Measurements from ENCODE around the gene SRSF9. TPM values are rescaled to one million over a fixed set of nuclear protein-coding genes. Genes with fewer than 3 reads are reported as not detected.

The SRSF9 gene
- total RNA-seq, 1 experiment from 2014 or later, result 302 TPM

DNA sequence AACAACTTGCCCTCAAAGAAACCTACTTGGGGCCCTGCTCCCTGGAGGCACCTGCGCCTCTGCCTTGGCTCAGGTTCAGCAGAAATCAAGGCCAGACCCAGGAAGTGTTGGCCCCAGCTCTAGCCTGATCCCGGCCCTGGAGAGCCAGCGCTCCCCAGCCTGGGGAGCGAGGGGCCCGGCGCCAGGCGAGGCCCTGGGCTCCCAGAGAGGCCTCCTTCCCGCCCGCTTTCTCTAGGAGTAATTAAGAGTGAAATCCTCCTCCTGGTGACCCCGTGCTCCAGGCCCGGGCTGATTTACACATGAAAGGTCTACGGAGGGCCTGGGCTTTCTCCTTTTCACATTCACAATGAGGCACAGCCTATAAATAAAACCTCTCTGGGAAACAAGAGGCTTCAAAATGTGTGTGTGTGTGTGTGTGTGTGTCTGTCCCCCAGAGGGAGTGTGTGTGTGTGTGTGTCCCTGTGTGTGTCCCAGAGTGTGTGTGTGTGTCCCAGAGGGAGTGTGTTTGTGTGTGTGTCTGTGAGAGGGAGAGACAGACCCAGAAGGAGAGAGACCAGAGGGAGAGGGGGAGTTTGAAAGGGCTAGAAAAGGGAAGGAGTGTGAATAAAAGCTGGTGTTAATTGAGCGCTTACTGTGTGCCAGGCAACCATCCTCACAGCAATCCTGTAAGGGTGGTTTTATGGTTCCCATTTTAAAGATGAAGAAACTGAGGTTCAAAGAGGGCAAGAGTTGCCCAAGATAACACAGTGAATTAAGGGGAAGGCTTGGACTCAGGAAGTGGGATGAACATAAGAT is 55.5 kb downstream of the SRSF9 start:
- peaks cover 24 to 26% of the 10 kb centered on the region in 2 experiments for H3K4me1 Mint-ChIP-seq
- H4K20me1 ChIP-seq (ENCODE audit: control insufficient read depth, insufficient read depth, insufficient read length), result no peaks in the 10 kb centered on the region
- no peak overlapping the region for H3K9ac ChIP-seq (ENCODE audit: extremely low read depth, insufficient read length, low read length)
- H2AK5ac ChIP-seq (ENCODE audit: insufficient read length, low read length), result no peak overlapping the region
- no peaks in the 10 kb centered on the region for H3K27me3 ChIP-seq (ENCODE audit: insufficient read depth, low read length)
- H2BK20ac ChIP-seq (ENCODE audit: low read depth, low read length, poor library complexity, severe bottlenecking), result no peak overlapping the region
- H3K18ac ChIP-seq (ENCODE audit: insufficient read length, low read depth, low read length), result peak overlapping the region; percentile 63
- H3K9me3 ChIP-seq (ENCODE audit: control insufficient read depth, low read depth, low read length), result no peaks in the 10 kb centered on the region
- H3T11ph ChIP-seq (ENCODE audit: low read length), result no peak overlapping the region
- H3K4me1 ChIP-seq (ENCODE audit: insufficient read depth, low read length), result no peaks in the 10 kb centered on the region
- H4K8ac ChIP-seq (replicated peaks; ENCODE audit: insufficient read length, low read depth, low read length), result no peak overlapping the region
- no peak overlapping the region for H3K4ac ChIP-seq (ENCODE audit: low read depth, low read length)
- no CpG with 5 or more reads among the region's 13 CpGs for WGBS (ENCODE audit: extremely low coverage, insufficient read length, low lambda C conversion rate)
- H3K79me1 ChIP-seq (ENCODE audit: insufficient read depth, low read depth, low read length, poor library complexity, severe bottlenecking), result no peaks in the 10 kb centered on the region
- no peaks in the 10 kb centered on the region; a peak in 1 of 5 replicates for H3K9me3 Mint-ChIP-seq
- H3K79me2 ChIP-seq (ENCODE audit: insufficient read depth, low read length), result no peaks in the 10 kb centered on the region
- DNase-seq, result peak; percentile 96
- no peaks in the 10 kb centered on the region; a peak in 1 of 7 replicates for H3K36me3 Mint-ChIP-seq (ENCODE audit: insufficient read depth in 1 of 3, low read depth in 3 of 3)
- peak overlapping the region; percentile 35 for H3K27ac ChIP-seq (ENCODE audit: insufficient read length, low read depth, low read length)
- H2BK15ac ChIP-seq (ENCODE audit: low read depth, low read length), result no peak overlapping the region
- H3K23ac ChIP-seq (ENCODE audit: insufficient read length, low read depth, low read length), result no peak overlapping the region
- H3K4me2 ChIP-seq (ENCODE audit: insufficient read depth, insufficient read length, low read length), result peak overlapping the region; percentile 17
- H3K4me3 Mint-ChIP-seq, result peak overlapping the region; percentile 0 to 70; a peak in 4 of 5 replicates
- H3K14ac ChIP-seq (ENCODE audit: insufficient read depth, low read length), result peak overlapping the region; percentile 74; the same call in 1 of the 2 replicates
- H3K23me2 ChIP-seq (ENCODE audit: insufficient read length, low read depth, low read length, poor library complexity, severe bottlenecking), result no peaks in the 10 kb centered on the region
- no peak overlapping the region for H4K91ac ChIP-seq (ENCODE audit: insufficient read length, low read depth, low read length)
- peaks cover 1% of the 10 kb centered on the region; the same call in 1 of the 2 replicates for H3K27me3 Mint-ChIP-seq (ENCODE audit: low read depth)
- H2BK120ac ChIP-seq (ENCODE audit: low read depth, low read length, poor library complexity, severe bottlenecking), result no peak overlapping the region
- no peak overlapping the region for H3K56ac ChIP-seq (ENCODE audit: insufficient read length, low read depth, low read length)
- H2BK5ac ChIP-seq (ENCODE audit: insufficient read length, low read length), result no peak overlapping the region
- peak overlapping the region; percentile 59 for H2BK12ac ChIP-seq (ENCODE audit: insufficient read length, low read depth, low read length)
- peak overlapping the region; percentile 93 to 99 (median 96) for H3K27ac Mint-ChIP-seq
- H2AFZ ChIP-seq (ENCODE audit: low read length), result no peak overlapping the region
- no peak overlapping the region for H4K5ac ChIP-seq (ENCODE audit: insufficient read length, low read depth, low read length)
- TF ChIP-seq, protein P1, sequence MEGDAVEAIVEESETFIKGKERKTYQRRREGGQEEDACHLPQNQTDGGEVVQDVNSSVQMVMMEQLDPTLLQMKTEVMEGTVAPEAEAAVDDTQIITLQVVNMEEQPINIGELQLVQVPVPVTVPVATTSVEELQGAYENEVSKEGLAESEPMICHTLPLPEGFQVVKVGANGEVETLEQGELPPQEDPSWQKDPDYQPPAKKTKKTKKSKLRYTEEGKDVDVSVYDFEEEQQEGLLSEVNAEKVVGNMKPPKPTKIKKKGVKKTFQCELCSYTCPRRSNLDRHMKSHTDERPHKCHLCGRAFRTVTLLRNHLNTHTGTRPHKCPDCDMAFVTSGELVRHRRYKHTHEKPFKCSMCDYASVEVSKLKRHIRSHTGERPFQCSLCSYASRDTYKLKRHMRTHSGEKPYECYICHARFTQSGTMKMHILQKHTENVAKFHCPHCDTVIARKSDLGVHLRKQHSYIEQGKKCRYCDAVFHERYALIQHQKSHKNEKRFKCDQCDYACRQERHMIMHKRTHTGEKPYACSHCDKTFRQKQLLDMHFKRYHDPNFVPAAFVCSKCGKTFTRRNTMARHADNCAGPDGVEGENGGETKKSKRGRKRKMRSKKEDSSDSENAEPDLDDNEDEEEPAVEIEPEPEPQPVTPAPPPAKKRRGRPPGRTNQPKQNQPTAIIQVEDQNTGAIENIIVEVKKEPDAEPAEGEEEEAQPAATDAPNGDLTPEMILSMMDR (conservative IDR thresholded peaks at IDR 0.05), result no peak

Measured in H9 (cell line).